MM.1S (cell line): ENCODE results near the gene LAMB3.

ENCODE experiments used
- DNase-seq: peaks from one replicate; pipeline ENCODE4 v3.0.0-alpha.2; 2015
- H2AFZ ChIP-seq: fragments of 300-600 bp; sonication (generic); 2 replicates; pipeline ENCODE4 v1.6.0; 2016; ENCODE audit warnings: antibody characterized with exemption, low read length
- H3F3A ChIP-seq: fragments of 300-600 bp; sonication (generic); 2 replicates; pipeline ENCODE4 v1.6.1; 2016; ENCODE audit warnings: mild to moderate bottlenecking, antibody characterized with exemption, low read length, moderate library complexity, mixed read lengths; ENCODE audit not compliant: insufficient read depth
- H3K27ac ChIP-seq: fragments of 300-600 bp; sonication (generic); 2 replicates; pipeline ENCODE4 v1.5.1; 2016; ENCODE audit warnings: mild to moderate bottlenecking, low read length
- H3K27me3 ChIP-seq: fragments of 300-600 bp; sonication (generic); replicated peaks from 2 replicates; pipeline ENCODE4 v1.6.0; 2016; ENCODE audit warnings: low read length; ENCODE audit not compliant: insufficient read depth
- H3K36me3 ChIP-seq: fragments of 300-600 bp; sonication (generic); replicated peaks from 2 replicates; pipeline ENCODE4 v1.6.1; 2016; ENCODE audit warnings: mild to moderate bottlenecking, low read length, mixed read lengths; ENCODE audit not compliant: insufficient read depth
- H3K4me1 ChIP-seq: fragments of 300-600 bp; sonication (generic); 2 replicates; pipeline ENCODE4 v1.6.1; 2016; ENCODE audit warnings: low read length, mixed read lengths
- H3K4me2 ChIP-seq: fragments of 300-600 bp; sonication (generic); 2 replicates; pipeline ENCODE4 v1.6.0; 2016; ENCODE audit warnings: low read depth, low read length
- H3K4me3 ChIP-seq: fragments of 300-600 bp; sonication (generic); 2 replicates; pipeline ENCODE4 v1.5.1; 2016; ENCODE audit warnings: low read length, mixed read lengths
- H3K79me2 ChIP-seq: fragments of 300-600 bp; sonication (generic); 2 replicates; pipeline ENCODE4 v1.6.1; 2016; ENCODE audit warnings: mixed run types, low read length, mixed read lengths
- H3K9ac ChIP-seq: fragments of 300-600 bp; sonication (generic); 2 replicates; pipeline ENCODE4 v1.6.1; 2016; ENCODE audit warnings: low read length, mixed read lengths
- H3K9me2 ChIP-seq: fragments of 300-600 bp; sonication (generic); replicated peaks from 2 replicates; pipeline ENCODE4 v1.6.1; 2016; ENCODE audit warnings: mild to moderate bottlenecking, low read length, mixed read lengths; ENCODE audit not compliant: insufficient read depth
- H3K9me3 ChIP-seq: fragments of 300-600 bp; sonication (generic); replicated peaks from 2 replicates; pipeline ENCODE4 v1.6.1; 2016; ENCODE audit warnings: mild to moderate bottlenecking, low read length, mixed read lengths; ENCODE audit not compliant: insufficient read depth
- H4K20me1 ChIP-seq: fragments of 300-600 bp; sonication (generic); 2 replicates; pipeline ENCODE4 v1.6.1; 2016; ENCODE audit warnings: mild to moderate bottlenecking, low read length, moderate library complexity, mixed read lengths; ENCODE audit not compliant: insufficient read depth
- EZH2 ChIP-seq: fragments of 300-600 bp; sonication (generic); optimal IDR thresholded peaks from 2 replicates; pipeline ENCODE3; 2017; ENCODE audit warnings: low read depth, mild to moderate bottlenecking, antibody characterized with exemption, low read length, mixed read lengths
- EZH2phosphoT487 ChIP-seq: fragments of 300-600 bp; sonication (generic); IDR thresholded peaks from 2 replicates; pipeline ENCODE4 v1.6.1; 2018; ENCODE audit warnings: antibody characterized with exemption, low read length
- TF ChIP-seq, protein P1 (sequence below): fragments of 300-600 bp; sonication (generic); IDR thresholded peaks from 2 replicates; pipeline ENCODE4 v1.5.1; 2016; ENCODE audit warnings: antibody characterized with exemption, low read length, mixed read lengths

Gene LAMB3

DNA sequence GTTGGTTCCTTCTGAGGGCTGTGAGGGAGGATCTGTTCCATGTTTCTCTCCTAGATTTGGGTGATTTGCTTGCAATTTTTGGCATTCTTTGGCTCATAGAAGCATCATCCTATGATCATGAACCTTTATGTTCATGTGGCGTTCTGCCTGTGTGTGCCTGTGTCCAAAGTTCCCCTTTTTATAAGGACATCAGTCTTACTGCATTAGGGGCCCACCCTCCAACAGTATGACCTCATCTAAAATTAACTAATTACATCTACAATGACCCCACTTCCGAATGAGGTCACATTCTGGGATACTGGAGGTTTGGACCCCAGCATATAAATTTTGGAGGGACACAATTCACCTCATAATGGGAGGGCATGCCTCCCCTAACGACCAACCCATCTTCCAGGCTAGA is 81.5 kb downstream of the LAMB3 start:
- H3K4me2 ChIP-seq = no peak overlapping the region
- H3K9ac ChIP-seq = no peak overlapping the region
- H3K36me3 ChIP-seq = no peaks in the 10 kb centered on the region
- no peaks in the 10 kb centered on the region for H3K27me3 ChIP-seq
- no peak overlapping the region for H3K27ac ChIP-seq
- H3F3A ChIP-seq = no peaks in the 10 kb centered on the region
- H4K20me1 ChIP-seq = no peaks in the 10 kb centered on the region
- H3K79me2 ChIP-seq = no peaks in the 10 kb centered on the region
- no peaks in the 10 kb centered on the region for H3K9me2 ChIP-seq
- DNase-seq = no peak
- TF ChIP-seq EZH2 (no peak), EZH2phosphoT487 (no peak)
- TF ChIP-seq, protein P1, sequence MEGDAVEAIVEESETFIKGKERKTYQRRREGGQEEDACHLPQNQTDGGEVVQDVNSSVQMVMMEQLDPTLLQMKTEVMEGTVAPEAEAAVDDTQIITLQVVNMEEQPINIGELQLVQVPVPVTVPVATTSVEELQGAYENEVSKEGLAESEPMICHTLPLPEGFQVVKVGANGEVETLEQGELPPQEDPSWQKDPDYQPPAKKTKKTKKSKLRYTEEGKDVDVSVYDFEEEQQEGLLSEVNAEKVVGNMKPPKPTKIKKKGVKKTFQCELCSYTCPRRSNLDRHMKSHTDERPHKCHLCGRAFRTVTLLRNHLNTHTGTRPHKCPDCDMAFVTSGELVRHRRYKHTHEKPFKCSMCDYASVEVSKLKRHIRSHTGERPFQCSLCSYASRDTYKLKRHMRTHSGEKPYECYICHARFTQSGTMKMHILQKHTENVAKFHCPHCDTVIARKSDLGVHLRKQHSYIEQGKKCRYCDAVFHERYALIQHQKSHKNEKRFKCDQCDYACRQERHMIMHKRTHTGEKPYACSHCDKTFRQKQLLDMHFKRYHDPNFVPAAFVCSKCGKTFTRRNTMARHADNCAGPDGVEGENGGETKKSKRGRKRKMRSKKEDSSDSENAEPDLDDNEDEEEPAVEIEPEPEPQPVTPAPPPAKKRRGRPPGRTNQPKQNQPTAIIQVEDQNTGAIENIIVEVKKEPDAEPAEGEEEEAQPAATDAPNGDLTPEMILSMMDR = no peak
- no peak overlapping the region for H3K4me3 ChIP-seq
- no peak overlapping the region for H2AFZ ChIP-seq
- no peaks in the 10 kb centered on the region for H3K9me3 ChIP-seq
- peaks cover 11% of the 10 kb centered on the region for H3K4me1 ChIP-seq

DNA sequence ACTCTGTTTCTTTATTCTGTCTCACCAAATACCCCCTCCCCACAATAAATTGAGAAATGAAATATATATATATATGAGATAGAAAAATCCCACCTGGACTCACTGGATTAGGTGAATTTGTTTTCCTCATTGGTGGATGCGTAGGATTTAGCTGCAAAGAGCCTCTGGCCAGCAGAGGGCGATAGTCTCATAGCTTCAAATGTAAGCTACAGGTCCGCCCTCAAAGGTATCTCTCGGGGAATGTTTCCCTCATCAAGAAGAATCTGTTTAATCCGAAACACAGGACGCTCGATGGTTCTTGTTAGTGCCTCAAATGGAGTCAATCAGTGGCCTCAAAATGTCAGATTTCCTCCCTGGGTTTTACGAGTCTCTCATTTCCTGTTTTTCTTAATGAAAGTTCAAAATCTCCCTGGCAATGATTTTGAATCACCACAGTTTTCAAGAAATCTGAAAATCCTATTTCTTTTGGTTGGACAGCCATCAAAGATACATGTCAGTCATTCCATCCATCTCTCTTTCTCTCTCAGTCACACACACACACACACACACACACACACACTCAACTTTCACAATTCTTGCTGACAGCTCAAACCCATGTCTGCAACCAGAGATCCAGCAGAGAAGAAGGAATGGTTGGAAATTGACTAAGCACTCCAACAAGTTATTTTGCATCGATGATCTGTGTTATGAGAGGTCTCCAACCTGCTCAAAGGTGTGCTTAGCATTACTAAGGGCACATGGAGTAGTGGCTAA is 82.6 kb downstream of the LAMB3 start:
- no peaks in the 10 kb centered on the region for H3K9me3 ChIP-seq
- peak overlapping the region; percentile 10 for H2AFZ ChIP-seq
- peak; percentile 91 for DNase-seq
- no peaks in the 10 kb centered on the region for H3K9me2 ChIP-seq
- H4K20me1 ChIP-seq = no peaks in the 10 kb centered on the region
- no peaks in the 10 kb centered on the region for H3K36me3 ChIP-seq
- H3F3A ChIP-seq = no peaks in the 10 kb centered on the region
- no peak overlapping the region for H3K27ac ChIP-seq
- peak overlapping the region; percentile 25 for H3K4me2 ChIP-seq
- H3K4me3 ChIP-seq = no peak overlapping the region
- H3K27me3 ChIP-seq = no peaks in the 10 kb centered on the region
- H3K4me1 ChIP-seq = peaks cover 11% of the 10 kb centered on the region
- TF ChIP-seq, protein P1 = peak; percentile 95
- TF ChIP-seq EZH2 (no peak), EZH2phosphoT487 (no peak)
- H3K9ac ChIP-seq = peak overlapping the region; percentile 0; the same call in 1 of the 2 replicates
- no peaks in the 10 kb centered on the region for H3K79me2 ChIP-seq

DNA sequence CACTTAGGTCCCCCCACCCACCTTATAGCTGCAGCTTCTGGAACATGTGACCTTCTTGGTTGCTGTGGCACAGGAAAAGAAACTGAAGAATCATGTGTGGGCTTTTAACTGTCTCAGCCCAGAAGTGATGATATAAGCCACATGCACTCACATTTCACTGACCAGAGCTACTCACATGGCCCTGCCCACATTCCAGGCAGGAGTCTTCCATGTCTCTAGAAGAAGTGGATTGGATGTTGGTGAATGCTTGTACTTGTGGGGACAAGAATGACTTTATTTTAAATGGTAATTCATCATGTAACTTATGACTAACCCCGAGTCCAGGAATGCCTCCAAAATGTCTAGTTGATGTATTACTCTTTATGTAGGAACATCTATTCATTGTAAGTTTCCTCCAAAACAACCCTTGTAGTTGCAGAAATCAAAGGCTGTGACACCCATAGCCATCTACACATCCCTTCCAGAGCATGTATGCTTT is 84.5 kb downstream of the LAMB3 start:
- Histone ChIP-seq H4K20me1 (no peaks in the 10 kb centered on the region), H3K9me2 (no peaks in the 10 kb centered on the region), H2AFZ (no peak overlapping the region), H3K79me2 (no peaks in the 10 kb centered on the region), H3K27ac (no peak overlapping the region), H3K4me3 (no peak overlapping the region), H3K9ac (no peak overlapping the region), H3K4me2 (no peak overlapping the region), H3F3A (no peaks in the 10 kb centered on the region), H3K4me1 (peaks cover 11% of the 10 kb centered on the region), H3K27me3 (no peaks in the 10 kb centered on the region), H3K36me3 (no peaks in the 10 kb centered on the region), H3K9me3 (no peaks in the 10 kb centered on the region)
- TF ChIP-seq EZH2phosphoT487 (no peak), EZH2 (no peak)
- TF ChIP-seq, protein P1 = no peak
- no peak for DNase-seq
